Ishikawa (cell line): Measurements from ENCODE around the gene NGB.
A peak's percentile ranks its signal among the peaks of the same experiment; 100 is the strongest.

ENCODE experiments used
- CEBPB ChIP-seq: IDR thresholded peaks from 2 replicates; pipeline ENCODE4 v1.6.1; 2012
- CREB1 ChIP-seq: IDR thresholded peaks from 2 replicates; pipeline ENCODE4 v1.6.1; 2012; ENCODE audit warnings: low read depth
- EGR1 ChIP-seq: IDR thresholded peaks from 2 replicates; pipeline ENCODE4 v1.6.1; 2012
- EP300 ChIP-seq: IDR thresholded peaks from 2 replicates; pipeline ENCODE4 v1.6.1; 2012; ENCODE audit warnings: borderline replicate concordance
- FOXM1 ChIP-seq: IDR thresholded peaks from 2 replicates; pipeline ENCODE4 v1.6.1; 2012; ENCODE audit warnings: low read depth, borderline replicate concordance
- NFIC ChIP-seq: IDR thresholded peaks from 2 replicates; pipeline ENCODE4 v1.6.1; 2012
- RAD21 ChIP-seq: IDR thresholded peaks from 2 replicates; pipeline ENCODE4 v1.6.1; 2012; ENCODE audit warnings: low read depth
- TAF1 ChIP-seq: IDR thresholded peaks from 2 replicates; pipeline ENCODE4 v1.6.1; 2012; ENCODE audit warnings: low read depth, mild to moderate bottlenecking
- TCF12 ChIP-seq: IDR thresholded peaks from 2 replicates; pipeline ENCODE4 v1.6.1; 2012; ENCODE audit warnings: low read depth
- TEAD4 ChIP-seq: IDR thresholded peaks from 2 replicates; pipeline ENCODE4 v1.6.1; 2012
- USF1 ChIP-seq: IDR thresholded peaks from 2 replicates; pipeline ENCODE4 v1.6.1; 2012
- YY1 ChIP-seq: IDR thresholded peaks from 2 replicates; pipeline ENCODE4 v1.6.1; 2012; ENCODE audit warnings: low read depth
- ZBTB7A ChIP-seq: IDR thresholded peaks from 2 replicates; pipeline ENCODE4 v1.6.1; 2012; ENCODE audit warnings: low read depth
- TF ChIP-seq, protein P1 (sequence below): IDR thresholded peaks from 2 replicates; pipeline ENCODE4 v1.6.1; 2012; ENCODE audit warnings: low read depth, mild to moderate bottlenecking
- TF ChIP-seq, protein P2 (sequence below): IDR thresholded peaks from 2 replicates; pipeline ENCODE4 v1.6.1; 2012

Gene NGB

GRCh38 chr14:77265561-77266335, 5.3 kb downstream of the NGB start:
- TF ChIP-seq EGR1 (no peak), NFIC (no peak)

GRCh38 chr14:77265187-77265515, 5.9 kb downstream of the NGB start:
- TF ChIP-seq TEAD4: no peak
- TF ChIP-seq, protein P1, sequence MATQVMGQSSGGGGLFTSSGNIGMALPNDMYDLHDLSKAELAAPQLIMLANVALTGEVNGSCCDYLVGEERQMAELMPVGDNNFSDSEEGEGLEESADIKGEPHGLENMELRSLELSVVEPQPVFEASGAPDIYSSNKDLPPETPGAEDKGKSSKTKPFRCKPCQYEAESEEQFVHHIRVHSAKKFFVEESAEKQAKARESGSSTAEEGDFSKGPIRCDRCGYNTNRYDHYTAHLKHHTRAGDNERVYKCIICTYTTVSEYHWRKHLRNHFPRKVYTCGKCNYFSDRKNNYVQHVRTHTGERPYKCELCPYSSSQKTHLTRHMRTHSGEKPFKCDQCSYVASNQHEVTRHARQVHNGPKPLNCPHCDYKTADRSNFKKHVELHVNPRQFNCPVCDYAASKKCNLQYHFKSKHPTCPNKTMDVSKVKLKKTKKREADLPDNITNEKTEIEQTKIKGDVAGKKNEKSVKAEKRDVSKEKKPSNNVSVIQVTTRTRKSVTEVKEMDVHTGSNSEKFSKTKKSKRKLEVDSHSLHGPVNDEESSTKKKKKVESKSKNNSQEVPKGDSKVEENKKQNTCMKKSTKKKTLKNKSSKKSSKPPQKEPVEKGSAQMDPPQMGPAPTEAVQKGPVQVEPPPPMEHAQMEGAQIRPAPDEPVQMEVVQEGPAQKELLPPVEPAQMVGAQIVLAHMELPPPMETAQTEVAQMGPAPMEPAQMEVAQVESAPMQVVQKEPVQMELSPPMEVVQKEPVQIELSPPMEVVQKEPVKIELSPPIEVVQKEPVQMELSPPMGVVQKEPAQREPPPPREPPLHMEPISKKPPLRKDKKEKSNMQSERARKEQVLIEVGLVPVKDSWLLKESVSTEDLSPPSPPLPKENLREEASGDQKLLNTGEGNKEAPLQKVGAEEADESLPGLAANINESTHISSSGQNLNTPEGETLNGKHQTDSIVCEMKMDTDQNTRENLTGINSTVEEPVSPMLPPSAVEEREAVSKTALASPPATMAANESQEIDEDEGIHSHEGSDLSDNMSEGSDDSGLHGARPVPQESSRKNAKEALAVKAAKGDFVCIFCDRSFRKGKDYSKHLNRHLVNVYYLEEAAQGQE: no peak
- TF ChIP-seq USF1: 0 out of 2 replicates have a peak, but pooled peaks have one; percentile 21
- no peak for TF ChIP-seq NFIC
- no peak for TF ChIP-seq EGR1

GRCh38 chr14:77264466-77265186, 6.4 kb downstream of the NGB start:
- TF ChIP-seq, protein P2, sequence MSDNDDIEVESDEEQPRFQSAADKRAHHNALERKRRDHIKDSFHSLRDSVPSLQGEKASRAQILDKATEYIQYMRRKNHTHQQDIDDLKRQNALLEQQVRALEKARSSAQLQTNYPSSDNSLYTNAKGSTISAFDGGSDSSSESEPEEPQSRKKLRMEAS: no peak
- TF ChIP-seq, protein P1: peak; percentile 62
- no peak for TF ChIP-seq CEBPB
- no peak for TF ChIP-seq TCF12
- TF ChIP-seq ZBTB7A: no peak
- no peak for TF ChIP-seq RAD21
- TF ChIP-seq FOXM1: no peak

GRCh38 chr14:77260631-77261030, 10.4 kb downstream of the NGB start:
- TF ChIP-seq USF1: peak; percentile 68
- TF ChIP-seq CREB1: no peak
- no peak for TF ChIP-seq ZBTB7A

- no peak for TF ChIP-seq TAF1
- no peak for TF ChIP-seq YY1
- no peak for TF ChIP-seq CREB1
- no peak for TF ChIP-seq NFIC
- no peak for TF ChIP-seq ZBTB7A
- no peak for TF ChIP-seq RAD21
- TF ChIP-seq EP300: no peak
- TF ChIP-seq, protein P1: no peak
- no peak for TF ChIP-seq CEBPB
- TF ChIP-seq USF1: no peak
- TF ChIP-seq, protein P2: no peak
- no peak for TF ChIP-seq TCF12
- TF ChIP-seq TEAD4: no peak
- TF ChIP-seq EGR1: no peak
- no peak for TF ChIP-seq FOXM1
Observed at GRCh38 chr14:77260199-77260598, 10.8 kb downstream of the NGB start.
